T-helper 2 cell treated with Interferon-gamma antibody and Interleukin-4, amounts not matched to agents 5 μg/mL and 100 μg/mL, for 36 hours (primary cell): ENCODE results near the gene BDNF.
"Not testable (repeated sequence)": the region's sequence is repeated elsewhere in the genome, so short reads cannot be mapped to it uniquely, and the experiment has no call there.

Experiments used
- DNase-seq: peaks from one replicate; pipeline ENCODE4 v3.0.0; 2021; ENCODE audit warnings: low spot score
- H3K27ac Mint-ChIP-seq: one replicate; pipeline ENCODE4 v1.8.0; 2021; ENCODE audit warnings: mild to moderate bottlenecking, mixed read lengths
- H3K27me3 Mint-ChIP-seq: one replicate; pipeline ENCODE4 v1.8.0; 2021; ENCODE audit warnings: low read depth, mixed read lengths
- H3K36me3 Mint-ChIP-seq: one replicate; pipeline ENCODE4 v1.8.0; 2021; ENCODE audit warnings: low read depth, mixed read lengths
- H3K4me1 Mint-ChIP-seq: one replicate; pipeline ENCODE4 v1.8.0; 2021; ENCODE audit warnings: low read depth, mixed read lengths
- H3K4me3 Mint-ChIP-seq: one replicate; pipeline ENCODE4 v1.8.0; 2022; ENCODE audit warnings: mild to moderate bottlenecking, moderate library complexity, mixed read lengths
- H3K9me3 Mint-ChIP-seq: one replicate; pipeline ENCODE4 v1.8.0; 2021; ENCODE audit warnings: mixed read lengths

BDNF gene

GRCh38 chr11:27700351-27701301 is at the start of gene BDNF:
BDNF (minus strand) TSS chr11:27700455; CDS start chr11:27658564, 41,891 bp downstream.
- peaks cover 16% of the 10 kb centered on the region for H3K4me1 Mint-ChIP-seq
- H3K9me3 Mint-ChIP-seq, result no peaks in the 10 kb centered on the region
- H3K27me3 Mint-ChIP-seq, result peaks cover 67% of the 10 kb centered on the region
- no peak for DNase-seq
- peak within 1 kb of the TSS; percentile 74 for H3K4me3 Mint-ChIP-seq
- H3K36me3 Mint-ChIP-seq, result no peaks in the 10 kb centered on the region
- H3K27ac Mint-ChIP-seq, result peak within 1 kb of the TSS; percentile 26

- no peaks in the 10 kb centered on the region for H3K9me3 Mint-ChIP-seq
- no peaks in the 10 kb centered on the region for H3K36me3 Mint-ChIP-seq
- H3K27ac Mint-ChIP-seq, result no peak overlapping the region
- H3K4me1 Mint-ChIP-seq, result no peaks in the 10 kb centered on the region
- H3K4me3 Mint-ChIP-seq, result no peak overlapping the region
- H3K27me3 Mint-ChIP-seq, result no peaks in the 10 kb centered on the region
- no peak for DNase-seq
Observed at GRCh38 chr11:27740362-27741013, 40.2 kb upstream of the BDNF start.

- DNase-seq, result no peak
- Mint-ChIP-seq H3K4me1 (no peaks in the 10 kb centered on the region), H3K27ac (no peak overlapping the region), H3K36me3 (no peaks in the 10 kb centered on the region), H3K27me3 (no peaks in the 10 kb centered on the region), H3K9me3 (no peaks in the 10 kb centered on the region), H3K4me3 (no peak overlapping the region)
Observed at GRCh38 chr11:27735281-27735680, 35.0 kb upstream of the BDNF start.

- H3K4me1 Mint-ChIP-seq, H3K9me3 Mint-ChIP-seq, H3K4me3 Mint-ChIP-seq, H3K36me3 Mint-ChIP-seq, H3K27ac Mint-ChIP-seq, DNase-seq, H3K27me3 Mint-ChIP-seq: not testable (repeated sequence)
Observed at GRCh38 chr11:27731803-27732202, 31.5 kb upstream of the BDNF start.

- no peak overlapping the region for H3K27ac Mint-ChIP-seq
- H3K4me3 Mint-ChIP-seq, result no peak overlapping the region
- peaks cover 19% of the 10 kb centered on the region for H3K27me3 Mint-ChIP-seq
- no peak for DNase-seq
- no peaks in the 10 kb centered on the region for H3K4me1 Mint-ChIP-seq
- H3K9me3 Mint-ChIP-seq, result no peaks in the 10 kb centered on the region
- H3K36me3 Mint-ChIP-seq, result no peaks in the 10 kb centered on the region
Observed at GRCh38 chr11:27726981-27727380, 26.7 kb upstream of the BDNF start.

GRCh38 chr11:27723687-27724086 is 23.4 kb upstream of the BDNF start:
- no peak for DNase-seq
- Mint-ChIP-seq H3K9me3 (peaks cover 12% of the 10 kb centered on the region), H3K36me3 (no peaks in the 10 kb centered on the region), H3K27ac (no peak overlapping the region), H3K27me3 (peaks cover 46% of the 10 kb centered on the region), H3K4me3 (no peak overlapping the region), H3K4me1 (peaks cover 2% of the 10 kb centered on the region)

- peaks cover 50% of the 10 kb centered on the region for H3K27me3 Mint-ChIP-seq
- DNase-seq, result no peak
- no peak overlapping the region for H3K4me3 Mint-ChIP-seq
- peaks cover 2% of the 10 kb centered on the region for H3K4me1 Mint-ChIP-seq
- H3K9me3 Mint-ChIP-seq, result peaks cover 12% of the 10 kb centered on the region
- H3K36me3 Mint-ChIP-seq, result no peaks in the 10 kb centered on the region
- H3K27ac Mint-ChIP-seq, result no peak overlapping the region
Observed at GRCh38 chr11:27722953-27723344, 22.7 kb upstream of the BDNF start.

- peak; percentile 3 for DNase-seq
- peaks cover 2% of the 10 kb centered on the region for H3K4me1 Mint-ChIP-seq
- H3K27ac Mint-ChIP-seq, result no peak overlapping the region
- no peaks in the 10 kb centered on the region for H3K36me3 Mint-ChIP-seq
- H3K4me3 Mint-ChIP-seq, result no peak overlapping the region
- H3K9me3 Mint-ChIP-seq, result peaks cover 12% of the 10 kb centered on the region
- peaks cover 57% of the 10 kb centered on the region for H3K27me3 Mint-ChIP-seq
Observed at GRCh38 chr11:27722117-27722952, 22.1 kb upstream of the BDNF start.

- H3K27me3 Mint-ChIP-seq, result peaks cover 58% of the 10 kb centered on the region
- no peak for DNase-seq
- no peaks in the 10 kb centered on the region for H3K36me3 Mint-ChIP-seq
- no peak overlapping the region for H3K4me3 Mint-ChIP-seq
- H3K9me3 Mint-ChIP-seq, result peaks cover 12% of the 10 kb centered on the region
- peaks cover 2% of the 10 kb centered on the region for H3K4me1 Mint-ChIP-seq
- H3K27ac Mint-ChIP-seq, result no peak overlapping the region
Observed at GRCh38 chr11:27721264-27722116, 21.2 kb upstream of the BDNF start.

GRCh38 chr11:27720277-27720830 is 20.1 kb upstream of the BDNF start:
- H3K9me3 Mint-ChIP-seq, result peaks cover 12% of the 10 kb centered on the region
- H3K27me3 Mint-ChIP-seq, result peaks cover 60% of the 10 kb centered on the region
- H3K27ac Mint-ChIP-seq, result no peak overlapping the region
- no peaks in the 10 kb centered on the region for H3K36me3 Mint-ChIP-seq
- no peak for DNase-seq
- no peak overlapping the region for H3K4me3 Mint-ChIP-seq
- peaks cover 2% of the 10 kb centered on the region for H3K4me1 Mint-ChIP-seq

- Mint-ChIP-seq H3K9me3 (peaks cover 12% of the 10 kb centered on the region), H3K27me3 (peaks cover 59% of the 10 kb centered on the region), H3K4me1 (peaks cover 2% of the 10 kb centered on the region)
Observed at GRCh38 chr11:27719546-27719925, 19.3 kb upstream of the BDNF start.

GRCh38 chr11:27718863-27719545 is 18.7 kb upstream of the BDNF start:
- no peak overlapping the region for H3K27ac Mint-ChIP-seq
- peaks cover 58% of the 10 kb centered on the region for H3K27me3 Mint-ChIP-seq
- H3K9me3 Mint-ChIP-seq, result peaks cover 12% of the 10 kb centered on the region
- no peak overlapping the region for H3K4me3 Mint-ChIP-seq
- DNase-seq, result no peak
- no peaks in the 10 kb centered on the region for H3K36me3 Mint-ChIP-seq
- peaks cover 2% of the 10 kb centered on the region for H3K4me1 Mint-ChIP-seq

More at GRCh38 chr11:27719546-27719925, 19.3 kb upstream of the BDNF start:
- no peak for DNase-seq
- no peaks in the 10 kb centered on the region for H3K36me3 Mint-ChIP-seq
- H3K4me3 Mint-ChIP-seq, result no peak overlapping the region
- H3K27ac Mint-ChIP-seq, result no peak overlapping the region
